Caco-2 (cell line): ENCODE data around the gene ADORA1. TPM values are rescaled to one million over a fixed set of nuclear protein-coding genes. Genes with fewer than 3 reads are reported as not detected.

ENCODE experiments used
- BruUV-seq: library from RNA; stranded (reverse); fragments of 400-500 nt; replicated peaks from 2 replicates; lab custom pipeline; 2021; lab: Mats Ljungman, UMichigan
- CTCF ChIA-PET: fragments of 300-600 bp; sonication (Branson Sonifier 250); formaldehyde crosslinking; loops from one replicate; lab custom pipeline; 2022; ENCODE audit warnings: antibody characterized with exemption; lab: Charles Lee
- POLR2A ChIA-PET: fragments of 300-600 bp; sonication (Branson Sonifier 250); formaldehyde crosslinking; loops from one replicate; lab custom pipeline; 2022; ENCODE audit warnings: antibody characterized with exemption; lab: Charles Lee
- DNase-seq, 2 experiments: peaks; one replicate each; pipeline versions ENCODE4 v3.0.0 to v3.0.0-alpha.2; 2020 to 2022
- H3K27me3 ChIP-seq: replicated peaks from 2 replicates; pipeline ENCODE4 v1.6.0; 2011; ENCODE audit warnings: low read length; ENCODE audit not compliant: control insufficient read depth, insufficient read depth
- H3K36me3 ChIP-seq: 2 replicates; pipeline ENCODE4 v1.5.1; 2011; ENCODE audit warnings: low read length; ENCODE audit not compliant: control insufficient read depth, insufficient read depth
- H3K4me1 ChIP-seq: fragments of 250-450 bp; sonication (Bioruptor Pico); 2 replicates; pipeline ENCODE4 v1.5.1; 2020; ENCODE audit warnings: mild to moderate bottlenecking
- H3K4me3 ChIP-seq: 2 replicates; pipeline ENCODE4 v1.5.1; 2011; ENCODE audit warnings: low read depth, mild to moderate bottlenecking, control low read depth, low read length
- H3K9me3 ChIP-seq: fragments of 250-450 bp; sonication (Bioruptor Pico); 2 replicates; pipeline ENCODE4 v1.5.1; 2020; ENCODE audit warnings: mild to moderate bottlenecking, moderate library complexity
- H3K27ac Mint-ChIP-seq: one replicate; pipeline ENCODE4 v1.8.0; 2022; ENCODE audit warnings: mixed read lengths; ENCODE audit not compliant: unreplicated experiment
- H3K27me3 Mint-ChIP-seq: one replicate; pipeline ENCODE4 v1.8.0; 2022; ENCODE audit warnings: mixed read lengths; ENCODE audit not compliant: insufficient read depth, unreplicated experiment
- H3K36me3 Mint-ChIP-seq: one replicate; pipeline ENCODE4 v1.8.0; 2022; ENCODE audit warnings: mild to moderate bottlenecking, mixed read lengths; ENCODE audit not compliant: insufficient read depth, unreplicated experiment
- H3K4me1 Mint-ChIP-seq: one replicate; pipeline ENCODE4 v1.8.0; 2022; ENCODE audit warnings: low read depth, mixed read lengths; ENCODE audit not compliant: unreplicated experiment
- H3K4me3 Mint-ChIP-seq: one replicate; pipeline ENCODE4 v1.8.0; 2022; ENCODE audit warnings: mild to moderate bottlenecking, moderate library complexity, mixed read lengths; ENCODE audit not compliant: unreplicated experiment
- H3K9me3 Mint-ChIP-seq: one replicate; pipeline ENCODE4 v1.8.0; 2022; ENCODE audit warnings: mixed read lengths; ENCODE audit not compliant: unreplicated experiment
- intact Hi-C: fragments of 100-400 bp; cut with micrococcal nuclease; formaldehyde crosslinking; loops from one replicate; pipeline ENCODE4 v1.10.0; 2022; ENCODE audit not compliant: unreplicated experiment
- total RNA-seq: library from RNA; stranded (reverse); gene quantifications from 2 replicates; pipeline ENCODE4 v1.2.3, GENCODE V29; 2022
- TF ChIP-seq, protein P1 (sequence below), 2 experiments: fragments of 200-600 bp in 1 of 2; IDR thresholded peaks; 1 replicate in 1 of 2; 2 replicates in 1 of 2; pipeline versions ENCODE4 v1.5.1 to v1.8.0; 2011 to 2022; ENCODE audit warnings: antibody characterized with exemption in 1 of 2, control low read depth in 1 of 2, inconsistent platforms in 1 of 2, low read depth in 1 of 2, low read length in 1 of 2, mild to moderate bottlenecking in 1 of 2, moderate library complexity in 1 of 2; ENCODE audit not compliant: insufficient read depth in 1 of 2, severe bottlenecking in 1 of 2, unreplicated experiment in 1 of 2

Gene ADORA1
- total RNA-seq, 1 experiment from 2014 or later = 46.0 TPM

DNA sequence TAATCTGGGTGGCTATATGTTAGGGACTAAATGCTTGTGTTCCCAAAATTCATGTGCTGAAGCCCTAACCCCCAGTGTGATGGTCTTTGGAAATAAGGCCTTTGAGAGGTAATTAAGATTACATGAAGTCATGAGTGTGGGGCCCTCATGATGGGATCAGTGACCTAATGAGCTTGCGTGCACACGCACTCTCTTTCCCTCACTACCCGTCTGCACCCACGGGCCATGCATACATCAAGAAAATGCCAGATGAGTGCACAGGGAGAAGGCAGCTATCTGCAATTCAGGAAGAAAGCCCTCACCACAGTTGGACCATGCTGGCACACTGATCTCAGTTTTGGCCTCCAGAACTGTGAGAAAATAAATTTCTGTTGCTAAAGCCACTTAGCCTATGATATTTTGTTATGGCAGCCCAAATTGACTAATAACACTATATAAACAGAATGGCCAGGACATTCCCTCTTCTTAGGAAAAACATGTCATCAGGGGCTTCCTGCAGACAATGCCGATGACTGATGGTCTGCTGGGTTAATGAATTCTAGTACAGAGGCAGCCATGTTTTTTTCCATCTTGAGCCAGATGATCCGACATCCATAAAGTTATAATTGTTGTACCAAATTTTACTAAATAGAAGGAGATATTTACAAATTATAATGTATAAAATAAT lies 23.6 kb upstream of the ADORA1 start:
- Histone ChIP-seq H3K9me3 (peaks cover 6% of the 10 kb centered on the region), H3K4me1 (no peaks in the 10 kb centered on the region), H3K4me3 (no peak overlapping the region), H3K27me3 (no peaks in the 10 kb centered on the region), H3K36me3 (no peaks in the 10 kb centered on the region)
- ChIA-PET CTCF (no interaction called here), POLR2A (no interaction called here)
- Mint-ChIP-seq H3K4me1 (no peaks in the 10 kb centered on the region), H3K36me3 (no peaks in the 10 kb centered on the region), H3K4me3 (no peak overlapping the region), H3K27ac (no peak overlapping the region), H3K27me3 (peaks cover 8% of the 10 kb centered on the region), H3K9me3 (peaks cover 16% of the 10 kb centered on the region)
- TF ChIP-seq, protein P1, sequence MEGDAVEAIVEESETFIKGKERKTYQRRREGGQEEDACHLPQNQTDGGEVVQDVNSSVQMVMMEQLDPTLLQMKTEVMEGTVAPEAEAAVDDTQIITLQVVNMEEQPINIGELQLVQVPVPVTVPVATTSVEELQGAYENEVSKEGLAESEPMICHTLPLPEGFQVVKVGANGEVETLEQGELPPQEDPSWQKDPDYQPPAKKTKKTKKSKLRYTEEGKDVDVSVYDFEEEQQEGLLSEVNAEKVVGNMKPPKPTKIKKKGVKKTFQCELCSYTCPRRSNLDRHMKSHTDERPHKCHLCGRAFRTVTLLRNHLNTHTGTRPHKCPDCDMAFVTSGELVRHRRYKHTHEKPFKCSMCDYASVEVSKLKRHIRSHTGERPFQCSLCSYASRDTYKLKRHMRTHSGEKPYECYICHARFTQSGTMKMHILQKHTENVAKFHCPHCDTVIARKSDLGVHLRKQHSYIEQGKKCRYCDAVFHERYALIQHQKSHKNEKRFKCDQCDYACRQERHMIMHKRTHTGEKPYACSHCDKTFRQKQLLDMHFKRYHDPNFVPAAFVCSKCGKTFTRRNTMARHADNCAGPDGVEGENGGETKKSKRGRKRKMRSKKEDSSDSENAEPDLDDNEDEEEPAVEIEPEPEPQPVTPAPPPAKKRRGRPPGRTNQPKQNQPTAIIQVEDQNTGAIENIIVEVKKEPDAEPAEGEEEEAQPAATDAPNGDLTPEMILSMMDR (IDR thresholded peaks at IDR 0.05; ENCODE audit: insufficient read depth in 1 of 2, low read depth in 1 of 2, low read length in 1 of 2, severe bottlenecking in 1 of 2, unreplicated experiment in 1 of 2) = no peak
- intact Hi-C loops = no loop called here
- no peak for DNase-seq
- no TSS peak for BruUV-seq

DNA sequence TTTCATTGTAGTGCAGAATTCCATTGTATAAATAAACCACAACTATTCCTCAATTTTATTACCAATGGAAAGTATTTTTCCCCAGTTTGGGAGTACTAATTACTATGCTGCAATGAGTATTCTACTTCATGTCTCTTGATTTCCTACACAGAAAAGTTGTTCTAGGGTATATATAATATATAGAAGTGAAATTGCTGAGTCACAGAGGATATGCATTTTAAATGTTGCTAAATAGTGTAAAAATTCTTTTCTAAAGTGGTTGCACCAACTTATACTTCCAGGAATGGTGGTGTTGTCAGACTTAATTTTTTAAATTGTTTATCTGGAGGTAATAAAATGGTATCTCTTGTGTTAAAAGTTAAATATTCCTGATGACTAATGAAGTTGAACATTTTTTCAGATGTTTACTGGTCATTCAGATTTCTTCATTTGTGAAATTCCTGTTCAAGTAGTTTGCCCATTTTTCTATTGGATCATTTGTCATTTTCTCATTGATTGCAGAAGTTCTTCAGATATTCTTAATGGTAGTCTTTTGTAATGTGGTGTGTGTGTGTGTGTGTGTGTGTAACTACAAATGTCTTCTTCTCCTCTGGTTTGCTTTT lies 22.6 kb upstream of the ADORA1 start:
- CTCF ChIA-PET = no interaction called here
- TF ChIP-seq, protein P1 (IDR thresholded peaks at IDR 0.05; ENCODE audit: insufficient read depth in 1 of 2, low read depth in 1 of 2, low read length in 1 of 2, severe bottlenecking in 1 of 2, unreplicated experiment in 1 of 2) = no peak
- no peak overlapping the region for H3K4me3 ChIP-seq
- no TSS peak for BruUV-seq
- DNase-seq = no peak
- no peaks in the 10 kb centered on the region for H3K36me3 ChIP-seq
- Mint-ChIP-seq H3K4me1 (no peaks in the 10 kb centered on the region), H3K27me3 (peaks cover 12% of the 10 kb centered on the region), H3K27ac (no peak overlapping the region), H3K9me3 (peaks cover 16% of the 10 kb centered on the region), H3K36me3 (no peaks in the 10 kb centered on the region), H3K4me3 (no peak overlapping the region)
- peaks cover 6% of the 10 kb centered on the region for H3K9me3 ChIP-seq
- POLR2A ChIA-PET = no interaction called here
- intact Hi-C loops = no loop called here
- no peaks in the 10 kb centered on the region for H3K4me1 ChIP-seq
- H3K27me3 ChIP-seq = no peaks in the 10 kb centered on the region

DNA sequence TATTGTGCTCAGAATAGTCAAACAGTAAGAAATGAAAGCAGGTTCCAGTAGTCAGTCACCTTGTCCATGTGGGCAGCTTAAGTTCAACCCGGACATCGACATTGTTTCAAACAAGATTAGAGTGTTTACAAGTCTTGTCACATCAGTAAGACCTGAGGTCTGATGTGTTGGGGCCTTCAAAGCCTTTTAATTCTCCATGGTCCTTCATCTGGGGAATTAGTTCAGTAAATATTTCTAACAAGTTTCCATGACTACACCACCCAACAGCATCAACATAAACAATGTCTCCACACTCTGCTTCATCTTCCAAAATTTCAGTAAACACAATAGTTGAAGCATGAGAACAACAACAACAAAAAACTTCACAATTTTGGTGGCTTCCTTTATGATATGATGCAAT lies 15.1 kb upstream of the ADORA1 start:
- H3K27me3 ChIP-seq = no peaks in the 10 kb centered on the region
- H3K4me3 ChIP-seq = no peak overlapping the region
- Mint-ChIP-seq H3K4me3 (no peak overlapping the region), H3K9me3 (no peaks in the 10 kb centered on the region), H3K27me3 (peaks cover 6% of the 10 kb centered on the region), H3K4me1 (no peaks in the 10 kb centered on the region), H3K27ac (no peak overlapping the region), H3K36me3 (no peaks in the 10 kb centered on the region)
- no TSS peak for BruUV-seq
- TF ChIP-seq, protein P1 (IDR thresholded peaks at IDR 0.05; ENCODE audit: insufficient read depth in 1 of 2, low read depth in 1 of 2, low read length in 1 of 2, severe bottlenecking in 1 of 2, unreplicated experiment in 1 of 2) = no peak
- no peak for DNase-seq
- no peaks in the 10 kb centered on the region for H3K36me3 ChIP-seq
- H3K4me1 ChIP-seq = no peaks in the 10 kb centered on the region
- no peaks in the 10 kb centered on the region for H3K9me3 ChIP-seq
- CTCF ChIA-PET = no interaction called here
- intact Hi-C loops = no loop called here
- POLR2A ChIA-PET = no interaction called here
